HG03108 (cell line): ENCODE measurements around the gene METTL16.

Source experiments
- ATAC-seq: cut with Tn5 transposase; IDR thresholded peaks from one replicate; pipeline ENCODE4 v1.9.1; 2021; ENCODE audit warnings: moderate library complexity; ENCODE audit not compliant: unreplicated experiment

Gene METTL16

GRCh38 chr17:2419486-2419885 lies 92.2 kb downstream of the METTL16 start:
- no peak for ATAC-seq

- no peak for ATAC-seq
Observed at GRCh38 chr17:2418572-2418971, 93.1 kb downstream of the METTL16 start.

- peak; percentile 54 for ATAC-seq
Observed at GRCh38 chr17:2416010-2416734, 95.5 kb downstream of the METTL16 start.

- ATAC-seq, result no peak
Observed at GRCh38 chr17:2415081-2415480, 96.6 kb downstream of the METTL16 start.

- ATAC-seq, result no peak
Observed at GRCh38 chr17:2414446-2415064, 97.1 kb downstream of the METTL16 start.

- no peak for ATAC-seq
Observed at GRCh38 chr17:2412561-2413021, 99.1 kb downstream of the METTL16 start.

GRCh38 chr17:2410951-2411350 lies 100.7 kb downstream of the METTL16 start:
- ATAC-seq, result no peak

GRCh38 chr17:2406903-2407790 lies 104.5 kb downstream of the METTL16 start:
- ATAC-seq, result no peak

- no peak for ATAC-seq
Observed at GRCh38 chr17:2406271-2406902, 105.3 kb downstream of the METTL16 start.

GRCh38 chr17:2405247-2405926 lies 106.3 kb downstream of the METTL16 start:
- ATAC-seq, result no peak

- ATAC-seq, result no peak
Observed at GRCh38 chr17:2403044-2403443, 108.6 kb downstream of the METTL16 start.

GRCh38 chr17:2402544-2402943 lies 109.1 kb downstream of the METTL16 start:
- no peak for ATAC-seq

GRCh38 chr17:2401426-2402221 lies 110.1 kb downstream of the METTL16 start:
- peak; percentile 36 for ATAC-seq

- ATAC-seq, result peak; percentile 22
Observed at GRCh38 chr17:2400877-2401425, 110.7 kb downstream of the METTL16 start, which contains the start of gene MNT. Gene MNT, minus strand, starts transcription at chr17:2401060. Its CDS starts 348 bp downstream, at chr17:2400712.

- ATAC-seq, result no peak
Observed at GRCh38 chr17:2400474-2400866, 111.2 kb downstream of the METTL16 start.

- ATAC-seq, result peak; percentile 32
Observed at GRCh38 chr17:2399572-2400473, 111.9 kb downstream of the METTL16 start.

- no peak for ATAC-seq
Observed at GRCh38 chr17:2398655-2399571, 112.8 kb downstream of the METTL16 start.
